Mesodermal cell (in vitro differentiated cells): Measurements from ENCODE around the gene IGF2R.
"Not testable (repeated sequence)": the region's sequence is repeated elsewhere in the genome, so short reads cannot be mapped to it uniquely, and the experiment has no call there.

ENCODE experiments used
- H3K27ac ChIP-seq: 2 replicates; pipeline ENCODE4 v1.7.0; 2013; ENCODE audit warnings: mild to moderate bottlenecking, low read depth, low read length, moderate library complexity; ENCODE audit not compliant: severe bottlenecking
- H3K36me3 ChIP-seq: 2 replicates; pipeline ENCODE4 v1.7.1; 2013; ENCODE audit warnings: mild to moderate bottlenecking, low read length, moderate library complexity; ENCODE audit not compliant: control insufficient read depth, insufficient read depth
- H3K4me1 ChIP-seq: one replicate; pipeline ENCODE4 v1.7.1; 2013; ENCODE audit warnings: mild to moderate bottlenecking, low read length; ENCODE audit not compliant: insufficient read depth, control insufficient read depth, poor library complexity, severe bottlenecking
- H3K4me3 ChIP-seq: 2 replicates; pipeline ENCODE4 v1.7.0; 2013; ENCODE audit warnings: low read length, control low read depth, mild to moderate bottlenecking; ENCODE audit not compliant: insufficient read depth, poor library complexity, severe bottlenecking; ENCODE audit errors: extremely low read depth
- H3K9me3 ChIP-seq: 2 replicates; pipeline ENCODE4 v1.7.1; 2013; ENCODE audit warnings: mild to moderate bottlenecking, low read length, moderate library complexity; ENCODE audit not compliant: control insufficient read depth
- WGBS, 2 experiments: methylation state at CpG; one replicate each; pipeline ENCODE4 v1.1.5; 2013; ENCODE audit warnings: missing lambda C conversion rate in 2 of 2; ENCODE audit not compliant: insufficient coverage in 2 of 2; 5-methylcytosine and 5-hydroxymethylcytosine counted together

IGF2R gene

GRCh38 chr6:160138839-160139419 lies 170.0 kb downstream of the IGF2R start:
- Histone ChIP-seq H3K27ac (no peak overlapping the region), H3K9me3 (no peaks in the 10 kb centered on the region), H3K4me3 (no peak overlapping the region), H3K36me3 (no peaks in the 10 kb centered on the region), H3K4me1 (no peaks in the 10 kb centered on the region)
- 87 to 90% methylated on average over 12 of the region's 13 CpGs for WGBS, 2 experiments

GRCh38 chr6:160139420-160139851 lies 170.6 kb downstream of the IGF2R start:
- no peak overlapping the region for H3K4me3 ChIP-seq
- WGBS, 2 experiments: 88 to 92% methylated on average over 8 to 12 of the region's 12 CpGs

GRCh38 chr6:160140493-160140892 lies 171.6 kb downstream of the IGF2R start:
- H3K4me1 ChIP-seq, H3K36me3 ChIP-seq, H3K27ac ChIP-seq, H3K9me3 ChIP-seq, H3K4me3 ChIP-seq: not testable (repeated sequence)
- WGBS, 2 experiments: 90 to 100% methylated on average over 1 to 2 of the region's 3 CpGs

More at GRCh38 chr6:160139420-160139851, 170.6 kb downstream of the IGF2R start:
- H3K27ac ChIP-seq: no peak overlapping the region
- H3K9me3 ChIP-seq: no peaks in the 10 kb centered on the region
- H3K4me1 ChIP-seq: no peaks in the 10 kb centered on the region
- no peaks in the 10 kb centered on the region for H3K36me3 ChIP-seq

- no peaks in the 10 kb centered on the region for H3K9me3 ChIP-seq
- H3K4me3 ChIP-seq: no peak overlapping the region
- H3K4me1 ChIP-seq: no peaks in the 10 kb centered on the region
- H3K36me3 ChIP-seq: no peaks in the 10 kb centered on the region
- no peak overlapping the region for H3K27ac ChIP-seq
- 92 to 100% methylated on average over 2 to 3 of the region's 5 CpGs for WGBS, 2 experiments
Measured at GRCh38 chr6:160141001-160141726, 172.3 kb downstream of the IGF2R start.

GRCh38 chr6:160142115-160142715 lies 173.3 kb downstream of the IGF2R start:
- 90 to 99% methylated on average over 6 of the region's 8 CpGs for WGBS, 2 experiments
- no peaks in the 10 kb centered on the region for H3K4me1 ChIP-seq
- no peaks in the 10 kb centered on the region for H3K9me3 ChIP-seq
- H3K36me3 ChIP-seq: no peaks in the 10 kb centered on the region
- H3K27ac ChIP-seq: no peak overlapping the region
- H3K4me3 ChIP-seq: no peak overlapping the region

- H3K27ac ChIP-seq: no peak overlapping the region
- no peak overlapping the region for H3K4me3 ChIP-seq
- WGBS, 2 experiments: 94 to 100% methylated on average over 2 to 3 of the region's 6 CpGs
Measured at GRCh38 chr6:160146454-160147145, 177.7 kb downstream of the IGF2R start.

GRCh38 chr6:160147146-160147536 lies 178.3 kb downstream of the IGF2R start:
- 97 to 100% methylated on average over 2 of the region's 3 CpGs for WGBS, 2 experiments
- Histone ChIP-seq H3K9me3 (no peaks in the 10 kb centered on the region), H3K4me3 (no peak overlapping the region), H3K36me3 (no peaks in the 10 kb centered on the region), H3K27ac (no peak overlapping the region), H3K4me1 (no peaks in the 10 kb centered on the region)

More at GRCh38 chr6:160146454-160147145, 177.7 kb downstream of the IGF2R start:
- Histone ChIP-seq H3K9me3 (no peaks in the 10 kb centered on the region), H3K36me3 (no peaks in the 10 kb centered on the region), H3K4me1 (no peaks in the 10 kb centered on the region)

GRCh38 chr6:160154471-160154870 lies 185.6 kb downstream of the IGF2R start:
- H3K36me3 ChIP-seq: no peaks in the 10 kb centered on the region
- WGBS, 2 experiments: 91% methylated on average over 3 of the region's 3 CpGs; no CpG with 5 or more reads in 1 of the 2 experiments
- no peak overlapping the region for H3K27ac ChIP-seq
- no peaks in the 10 kb centered on the region for H3K4me1 ChIP-seq
- no peaks in the 10 kb centered on the region for H3K9me3 ChIP-seq
- no peak overlapping the region for H3K4me3 ChIP-seq

- H3K4me1 ChIP-seq: no peaks in the 10 kb centered on the region
- 100% methylated on average over 1 of the region's 1 CpG; no CpG with 5 or more reads in 1 of the 2 experiments for WGBS, 2 experiments
- no peak overlapping the region for H3K4me3 ChIP-seq
- no peaks in the 10 kb centered on the region for H3K9me3 ChIP-seq
- no peak overlapping the region for H3K27ac ChIP-seq
- H3K36me3 ChIP-seq: no peaks in the 10 kb centered on the region
Measured at GRCh38 chr6:160156842-160157241, 188.0 kb downstream of the IGF2R start.

GRCh38 chr6:160160450-160160849 lies 191.6 kb downstream of the IGF2R start:
- 90 to 92% methylated on average over 4 to 5 of the region's 6 CpGs for WGBS, 2 experiments
- Histone ChIP-seq H3K4me1 (no peaks in the 10 kb centered on the region), H3K36me3 (no peaks in the 10 kb centered on the region), H3K27ac (no peak overlapping the region), H3K9me3 (no peaks in the 10 kb centered on the region), H3K4me3 (no peak overlapping the region)
